ENCODE data around the gene RNF207. TPM values are rescaled to one million over a fixed set of nuclear protein-coding genes. Genes with fewer than 3 reads are reported as not detected.

Gene RNF207
- polyA plus RNA-seq, 1 of the 3 experiments (the other 2 are of a cell fraction), result 25.4 TPM

- no peak for TF ChIP-seq EZH2phosphoT487 (IDR thresholded peaks at IDR 0.05; ENCODE audit: borderline replicate concordance, low read depth)
- no peak for TF ChIP-seq RXRA (IDR thresholded peaks at IDR 0.05; ENCODE audit: borderline replicate concordance, low read depth)
- 0 out of 2 replicates have a peak, but pooled peaks have one; percentile 7 for TF ChIP-seq RAD21 (IDR thresholded peaks at IDR 0.05; ENCODE audit: low read length)
- TF ChIP-seq RFX5 (IDR thresholded peaks at IDR 0.05; ENCODE audit: low read length), result no peak
- no peak for TF ChIP-seq REST (IDR thresholded peaks at IDR 0.05; ENCODE audit: low read depth, low read length)
- TF ChIP-seq JUND (IDR thresholded peaks at IDR 0.05), result no peak
- TF ChIP-seq POLR2AphosphoS5 (IDR thresholded peaks at IDR 0.05; ENCODE audit: low read depth, low read length), result no peak
- TF ChIP-seq, protein P1, sequence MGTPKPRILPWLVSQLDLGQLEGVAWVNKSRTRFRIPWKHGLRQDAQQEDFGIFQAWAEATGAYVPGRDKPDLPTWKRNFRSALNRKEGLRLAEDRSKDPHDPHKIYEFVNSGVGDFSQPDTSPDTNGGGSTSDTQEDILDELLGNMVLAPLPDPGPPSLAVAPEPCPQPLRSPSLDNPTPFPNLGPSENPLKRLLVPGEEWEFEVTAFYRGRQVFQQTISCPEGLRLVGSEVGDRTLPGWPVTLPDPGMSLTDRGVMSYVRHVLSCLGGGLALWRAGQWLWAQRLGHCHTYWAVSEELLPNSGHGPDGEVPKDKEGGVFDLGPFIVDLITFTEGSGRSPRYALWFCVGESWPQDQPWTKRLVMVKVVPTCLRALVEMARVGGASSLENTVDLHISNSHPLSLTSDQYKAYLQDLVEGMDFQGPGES (IDR thresholded peaks at IDR 0.05; ENCODE audit: low read depth, low read length), result no peak
- peaks cover 9% of the 10 kb centered on the region for H3F3A ChIP-seq (replicated peaks; ENCODE audit: insufficient read depth)
- no peaks in the 10 kb centered on the region for H3K9me2 ChIP-seq
- peaks cover 4% of the 10 kb centered on the region; the same call in 1 of the 2 replicates for H4K20me1 ChIP-seq (ENCODE audit: insufficient read depth)
- no peak overlapping the region for H3K27ac ChIP-seq (ENCODE audit: low read depth in 2 of 2, low read length in 1 of 2)
- CTCF ChIA-PET, result interaction anchor here (0.7 to 1.8 kb wide), 5 partner anchors 8 to 68 kb away, joined by 3 to 7 read pairs (median 4); no protein-coding TSS in a partner anchor
- DNase-seq, result peak; percentile 81
- peak overlapping the region in 1 of 2 experiments; percentile 45; a peak in 2 of 4 replicates for H3K4me3 ChIP-seq (ENCODE audit: low read depth in 2 of 2, low read length in 1 of 2)
- H2AFZ ChIP-seq (ENCODE audit: low read depth), result no peak overlapping the region
- H3K27me3 ChIP-seq (ENCODE audit: insufficient read depth), result peaks cover 8% of the 10 kb centered on the region; the same call in 1 of the 2 replicates
- H3K9me3 ChIP-seq, result no peaks in the 10 kb centered on the region
- H3K4me1 ChIP-seq (ENCODE audit: control insufficient read depth in 1 of 2, insufficient read depth in 2 of 2, low read depth in 1 of 2, low read length in 1 of 2), result peaks cover 0 to 6% of the 10 kb centered on the region in 2 experiments; a peak in 1 of 4 replicates
- POLR2A ChIA-PET, result no interaction called here
- WGBS (ENCODE audit: low lambda C conversion rate), result 20% methylated on average over 11 of the region's 51 CpGs
- no peak overlapping the region for H3K9ac ChIP-seq
- peak overlapping the region; percentile 19; the same call in 1 of the 2 replicates for H3K4me2 ChIP-seq
- H3K79me2 ChIP-seq (ENCODE audit: insufficient read depth), result no peaks in the 10 kb centered on the region
- peaks cover 0 to under 1% of the 10 kb centered on the region in 2 experiments for H3K36me3 ChIP-seq (replicated peaks in 1 of 2; ENCODE audit: control insufficient read depth in 1 of 2, insufficient read depth in 2 of 2, low read length in 1 of 2)
Observed at GRCh38 chr1:6178751-6179563, 27.0 kb upstream of the RNF207 start.

DNA sequence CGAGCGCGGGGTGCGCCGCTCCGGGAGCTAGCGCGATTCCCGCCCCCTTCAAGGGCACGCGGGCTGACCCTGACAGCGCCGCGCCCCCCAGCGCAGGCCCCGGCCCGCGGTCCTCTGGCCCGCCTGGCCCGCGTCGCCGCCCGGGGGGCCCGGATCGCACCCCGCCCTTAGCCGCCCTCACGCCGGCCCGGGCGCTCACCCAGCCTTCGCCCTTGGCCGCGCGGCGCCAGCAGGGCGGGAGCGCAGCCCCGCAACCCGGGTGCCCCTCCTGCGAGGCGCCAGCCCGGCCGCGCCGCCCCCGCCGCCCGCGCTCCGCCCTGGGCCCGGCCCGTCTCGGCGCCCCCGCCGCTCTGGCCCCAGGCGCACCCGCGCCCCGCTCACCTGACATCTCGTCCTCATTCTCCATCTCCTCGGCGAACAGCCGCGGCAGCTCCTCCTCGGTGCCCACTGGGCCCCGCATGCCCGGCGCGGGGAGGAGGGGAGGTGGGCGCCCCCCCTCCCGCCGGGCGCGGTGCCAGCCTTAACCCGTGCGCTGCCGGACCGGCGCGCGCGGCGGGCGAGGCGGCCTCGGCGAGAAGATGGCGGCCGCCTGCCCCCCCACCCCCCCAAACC lies 26.2 kb upstream of the RNF207 start:
- Histone ChIP-seq H3K9me2 (no peaks in the 10 kb centered on the region), H3K4me1 (ENCODE audit: control insufficient read depth in 1 of 2, insufficient read depth in 2 of 2, low read depth in 1 of 2, low read length in 1 of 2) (peaks cover 0 to 6% of the 10 kb centered on the region in 2 experiments; a peak in 1 of 4 replicates), H2AFZ (ENCODE audit: low read depth) (no peak overlapping the region), H3K36me3 (replicated peaks in 1 of 2; ENCODE audit: control insufficient read depth in 1 of 2, insufficient read depth in 2 of 2, low read length in 1 of 2) (peaks cover 0 to 7% of the 10 kb centered on the region in 2 experiments), H3K4me3 (ENCODE audit: low read depth in 2 of 2, low read length in 1 of 2) (peak overlapping the region in 1 of 2 experiments; percentile 45; a peak in 2 of 4 replicates), H3K9me3 (no peaks in the 10 kb centered on the region), H3K27ac (ENCODE audit: low read depth in 2 of 2, low read length in 1 of 2) (no peak overlapping the region), H3F3A (replicated peaks; ENCODE audit: insufficient read depth) (peaks cover 11% of the 10 kb centered on the region), H3K4me2 (no peak overlapping the region), H4K20me1 (ENCODE audit: insufficient read depth) (peaks cover 12% of the 10 kb centered on the region), H3K27me3 (ENCODE audit: insufficient read depth) (peaks cover 8% of the 10 kb centered on the region; the same call in 1 of the 2 replicates), H3K79me2 (ENCODE audit: insufficient read depth) (no peaks in the 10 kb centered on the region), H3K9ac (no peak overlapping the region)
- CTCF ChIA-PET, result interaction anchor here (0.7 to 1.8 kb wide), 5 partner anchors 9 to 68 kb away, joined by 3 to 7 read pairs (median 4); no protein-coding TSS in a partner anchor
- no CpG with 5 or more reads among the region's 92 CpGs for WGBS (ENCODE audit: low lambda C conversion rate)
- POLR2A ChIA-PET, result no interaction called here
- DNase-seq, result peak; percentile 80
- TF ChIP-seq MXI1 (IDR thresholded peaks at IDR 0.05; ENCODE audit: low read depth, low read length) (no peak), TAF1 (IDR thresholded peaks at IDR 0.05; ENCODE audit: borderline replicate concordance, low read depth, low read length) (no peak), RAD21 (IDR thresholded peaks at IDR 0.05; ENCODE audit: low read length) (no peak), EZH2phosphoT487 (IDR thresholded peaks at IDR 0.05; ENCODE audit: borderline replicate concordance, low read depth) (no peak), FOXJ3 (CRISPR knock-in tag; IDR thresholded peaks at IDR 0.05) (no peak), FOXM1 (IDR thresholded peaks at IDR 0.05; ENCODE audit: low read depth) (no peak), MAX (IDR thresholded peaks at IDR 0.05; ENCODE audit: low read depth) (no peak), ZBTB33 (IDR thresholded peaks at IDR 0.05; ENCODE audit: borderline replicate concordance, low read depth) (no peak), GABPA (IDR thresholded peaks at IDR 0.05; ENCODE audit: low read depth) (no peak), TCF12 (IDR thresholded peaks at IDR 0.05) (no peak), MEF2A (IDR thresholded peaks at IDR 0.05; ENCODE audit: borderline replicate concordance, low read depth) (no peak)

Measured in SK-N-SH (cell line).